Lower leg skin (tissue), 3 donors: ENCODE data around the gene PCK1.

Source experiments
- POLR2A ChIP-seq, 2 donors: fragments of 450-650 bp; IDR thresholded peaks; one replicate each; pipeline ENCODE4 v1.6.1; 2016 to 2017; ENCODE audit warnings: antibody characterized with exemption in 2 of 2, mild to moderate bottlenecking in 1 of 2, moderate library complexity in 1 of 2
- TF ChIP-seq, protein P1 (sequence below), 3 donors: fragments of 450-650 bp; IDR thresholded peaks; one replicate each; pipeline ENCODE4 v1.5.1; 2016; ENCODE audit warnings: antibody characterized with exemption in 3 of 3, mild to moderate bottlenecking in 3 of 3, moderate library complexity in 2 of 3

DNA sequence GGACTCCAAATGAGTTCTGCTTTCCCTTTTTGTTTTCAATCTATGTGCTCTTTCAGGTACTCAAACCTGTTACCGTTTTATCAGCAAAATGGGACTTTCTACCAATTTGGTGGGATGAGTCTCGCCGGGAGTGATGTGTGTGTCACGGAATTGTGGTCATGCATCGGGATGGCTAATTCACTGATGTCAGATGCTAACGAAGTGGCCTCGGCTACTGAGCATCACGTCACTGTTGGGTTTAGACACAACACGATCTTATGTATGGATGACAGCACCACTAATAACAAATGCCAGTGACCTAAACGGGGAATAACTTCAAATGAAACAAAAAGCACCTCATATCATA is 1.6 kb upstream of the PCK1 start:
- TF ChIP-seq POLR2A (IDR thresholded peaks at IDR 0.05): no peak
- TF ChIP-seq, protein P1, sequence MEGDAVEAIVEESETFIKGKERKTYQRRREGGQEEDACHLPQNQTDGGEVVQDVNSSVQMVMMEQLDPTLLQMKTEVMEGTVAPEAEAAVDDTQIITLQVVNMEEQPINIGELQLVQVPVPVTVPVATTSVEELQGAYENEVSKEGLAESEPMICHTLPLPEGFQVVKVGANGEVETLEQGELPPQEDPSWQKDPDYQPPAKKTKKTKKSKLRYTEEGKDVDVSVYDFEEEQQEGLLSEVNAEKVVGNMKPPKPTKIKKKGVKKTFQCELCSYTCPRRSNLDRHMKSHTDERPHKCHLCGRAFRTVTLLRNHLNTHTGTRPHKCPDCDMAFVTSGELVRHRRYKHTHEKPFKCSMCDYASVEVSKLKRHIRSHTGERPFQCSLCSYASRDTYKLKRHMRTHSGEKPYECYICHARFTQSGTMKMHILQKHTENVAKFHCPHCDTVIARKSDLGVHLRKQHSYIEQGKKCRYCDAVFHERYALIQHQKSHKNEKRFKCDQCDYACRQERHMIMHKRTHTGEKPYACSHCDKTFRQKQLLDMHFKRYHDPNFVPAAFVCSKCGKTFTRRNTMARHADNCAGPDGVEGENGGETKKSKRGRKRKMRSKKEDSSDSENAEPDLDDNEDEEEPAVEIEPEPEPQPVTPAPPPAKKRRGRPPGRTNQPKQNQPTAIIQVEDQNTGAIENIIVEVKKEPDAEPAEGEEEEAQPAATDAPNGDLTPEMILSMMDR (IDR thresholded peaks at IDR 0.05): no peak
